GM10266 (cell line): ENCODE results near the gene CISH.

ENCODE experiments used
- DNase-seq: peaks from one replicate; pipeline ENCODE4 v3.0.0; 2012; ENCODE audit errors: extremely low spot score
- CTCF ChIP-seq: IDR thresholded peaks from 2 replicates; pipeline ENCODE4 v1.5.1; 2012; ENCODE audit warnings: mild to moderate bottlenecking, low read depth; ENCODE audit not compliant: control insufficient read depth, insufficient read depth; ENCODE audit errors: missing control alignments

Gene CISH

GRCh38 chr3:50594253-50594785 lies 17.3 kb downstream of the CISH start:
- no peak for TF ChIP-seq CTCF
- DNase-seq = no peak

DNA sequence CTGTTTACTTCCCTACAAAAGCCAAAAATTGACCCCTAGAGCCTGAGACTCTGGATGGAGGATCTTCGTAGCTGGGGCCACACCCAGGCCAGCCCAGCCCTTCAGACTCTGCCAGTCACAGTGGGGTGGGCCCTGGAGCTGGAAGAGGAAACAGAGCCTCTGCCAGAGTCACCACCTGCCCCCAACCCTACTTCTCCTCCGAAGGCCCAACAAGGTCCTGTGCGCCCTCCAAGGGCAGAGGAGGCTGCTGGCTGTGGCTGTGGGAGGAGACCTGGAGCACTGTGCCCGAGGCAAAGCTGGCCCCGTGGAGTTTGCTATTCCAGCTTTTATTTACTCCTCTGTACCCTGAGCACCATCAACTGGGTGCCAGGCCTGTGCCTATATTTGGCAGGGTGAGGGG lies 19.0 kb downstream of the CISH start:
- no peak for TF ChIP-seq CTCF
- DNase-seq = no peak

- TF ChIP-seq CTCF = no peak
- DNase-seq = no peak
Measured at GRCh38 chr3:50591196-50591741, 20.3 kb downstream of the CISH start.

GRCh38 chr3:50588759-50589433 lies 22.7 kb downstream of the CISH start:
- TF ChIP-seq CTCF = no peak
- no peak for DNase-seq

GRCh38 chr3:50587806-50588758 lies 23.5 kb downstream of the CISH start:
- TF ChIP-seq CTCF = no peak
- DNase-seq = no peak

DNA sequence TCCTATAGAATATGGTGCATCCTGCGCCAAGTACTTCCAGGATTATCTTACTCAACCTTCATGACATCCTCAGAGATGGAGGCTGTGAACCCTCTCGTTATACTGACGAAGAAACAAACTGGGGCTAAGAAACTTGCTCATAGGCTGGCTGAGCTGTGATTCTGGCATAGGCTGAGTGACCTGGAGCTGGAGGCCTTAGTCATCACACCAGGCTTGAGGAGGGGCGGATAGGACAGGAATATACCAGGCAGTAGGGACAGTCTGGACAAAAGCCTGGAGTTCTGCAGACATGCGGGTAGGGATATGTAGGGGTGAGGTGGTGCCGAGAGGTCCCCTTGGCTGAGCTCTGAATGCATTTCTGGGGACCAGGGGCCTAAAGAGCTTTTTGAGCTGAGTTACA lies 24.2 kb downstream of the CISH start:
- no peak for DNase-seq
- no peak for TF ChIP-seq CTCF
